Measurements from ENCODE around the gene GABBR2.
"Not testable (repeated sequence)": the region's sequence is repeated elsewhere in the genome, so short reads cannot be mapped to it uniquely, and the experiment has no call there.

The GABBR2 gene

GRCh38 chr9:98290411-98290810, 418.3 kb downstream of the GABBR2 start:
- no peak for DNase-seq (ENCODE audit: low spot score)

- no peak for DNase-seq (ENCODE audit: low spot score)
Measured at GRCh38 chr9:98289614-98290201, 419.0 kb downstream of the GABBR2 start.

GRCh38 chr9:98288881-98289280, 419.9 kb downstream of the GABBR2 start:
- no peak for DNase-seq (ENCODE audit: low spot score)

GRCh38 chr9:98287384-98287783, 421.4 kb downstream of the GABBR2 start:
- DNase-seq (ENCODE audit: low spot score) = no peak

- no peak for DNase-seq (ENCODE audit: low spot score)
Measured at GRCh38 chr9:98285446-98285845, 423.3 kb downstream of the GABBR2 start.

- DNase-seq (ENCODE audit: low spot score) = no peak
Measured at GRCh38 chr9:98284754-98285153, 424.0 kb downstream of the GABBR2 start.

GRCh38 chr9:98283143-98283542, 425.6 kb downstream of the GABBR2 start:
- not testable (repeated sequence) for DNase-seq (ENCODE audit: low spot score)

- no peak for DNase-seq (ENCODE audit: low spot score)
Measured at GRCh38 chr9:98281281-98281680, 427.5 kb downstream of the GABBR2 start.

- no peak for DNase-seq (ENCODE audit: low spot score)
Measured at GRCh38 chr9:98280574-98280973, 428.2 kb downstream of the GABBR2 start.

GRCh38 chr9:98280162-98280561, 428.6 kb downstream of the GABBR2 start:
- no peak for DNase-seq (ENCODE audit: low spot score)

- DNase-seq (ENCODE audit: low spot score) = no peak
Measured at GRCh38 chr9:98276907-98277469, 431.7 kb downstream of the GABBR2 start.

- no peak for DNase-seq (ENCODE audit: low spot score)
Measured at GRCh38 chr9:98275159-98275558, 433.6 kb downstream of the GABBR2 start.

GRCh38 chr9:98272083-98272482, 436.7 kb downstream of the GABBR2 start:
- DNase-seq (ENCODE audit: low spot score) = no peak

GRCh38 chr9:98271479-98271878, 437.3 kb downstream of the GABBR2 start:
- no peak for DNase-seq (ENCODE audit: low spot score)

- DNase-seq (ENCODE audit: low spot score) = not testable (repeated sequence)
Measured at GRCh38 chr9:98270284-98270683, 438.5 kb downstream of the GABBR2 start.

- DNase-seq (ENCODE audit: low spot score) = not testable (repeated sequence)
Measured at GRCh38 chr9:98269652-98270051, 439.1 kb downstream of the GABBR2 start.

- DNase-seq (ENCODE audit: low spot score) = not testable (repeated sequence)
Measured at GRCh38 chr9:98267556-98267955, 441.2 kb downstream of the GABBR2 start.

GRCh38 chr9:98264516-98264915, 444.2 kb downstream of the GABBR2 start:
- no peak for DNase-seq (ENCODE audit: low spot score)

GRCh38 chr9:98263482-98264357, 445.0 kb downstream of the GABBR2 start:
- peak; percentile 89 for DNase-seq (ENCODE audit: low spot score)

GRCh38 chr9:98263080-98263479, 445.7 kb downstream of the GABBR2 start:
- no peak for DNase-seq (ENCODE audit: low spot score)

GRCh38 chr9:98262056-98262455, 446.7 kb downstream of the GABBR2 start:
- no peak for DNase-seq (ENCODE audit: low spot score)

GRCh38 chr9:98260635-98261034, 448.1 kb downstream of the GABBR2 start:
- DNase-seq (ENCODE audit: low spot score) = no peak

- no peak for DNase-seq (ENCODE audit: low spot score)
Measured at GRCh38 chr9:98259791-98260190, 448.9 kb downstream of the GABBR2 start.
